HL-60 (cell line): ENCODE data around the gene TRAPPC11.

ENCODE experiments used
- DNase-seq, 2 experiments: peaks; one replicate each; pipeline ENCODE4 v3.0.0-alpha.2; 2010 to 2020; ENCODE audit warnings: low read depth in 1 of 2, low spot score in 1 of 2
- H3K27ac ChIP-seq: fragments of 250-450 bp; sonication (Bioruptor Pico); replicated peaks from 2 replicates; pipeline ENCODE4 v1.5.1; 2020; ENCODE audit warnings: mild to moderate bottlenecking, moderate library complexity
- H3K27me3 ChIP-seq: fragments of 250-450 bp; sonication (Bioruptor Pico); 2 replicates; pipeline ENCODE4 v1.5.1; 2021; ENCODE audit warnings: mild to moderate bottlenecking, moderate library complexity; ENCODE audit not compliant: insufficient read depth, poor library complexity, severe bottlenecking
- H3K4me3 ChIP-seq: replicated peaks from 2 replicates; pipeline ENCODE4 v1.5.1; 2011; ENCODE audit warnings: mild to moderate bottlenecking, control low read depth, low read length; ENCODE audit not compliant: insufficient read depth
- CTCF ChIP-seq: IDR thresholded peaks from one replicate; pipeline ENCODE4 v1.5.1; 2011; ENCODE audit warnings: low read length, control low read depth, inconsistent platforms; ENCODE audit not compliant: insufficient read depth
- GABPA ChIP-seq: IDR thresholded peaks from 2 replicates; pipeline ENCODE4 v1.6.1; 2012; ENCODE audit warnings: low read depth
- POLR2AphosphoS5 ChIP-seq: IDR thresholded peaks from 2 replicates; pipeline ENCODE4 v1.6.1; 2012; ENCODE audit warnings: low read depth
- REST ChIP-seq: IDR thresholded peaks from 2 replicates; pipeline ENCODE4 v1.6.1; 2012; ENCODE audit warnings: low read depth; ENCODE audit not compliant: insufficient replicate concordance
- SPI1 ChIP-seq: IDR thresholded peaks from 2 replicates; pipeline ENCODE4 v1.6.1; 2012; ENCODE audit warnings: low read depth, mild to moderate bottlenecking, borderline replicate concordance

The TRAPPC11 gene

GRCh38 chr4:183747931-183748670, 89.0 kb downstream of the TRAPPC11 start:
- TF ChIP-seq REST = no peak
- TF ChIP-seq POLR2AphosphoS5 = no peak
- TF ChIP-seq CTCF = no peak
- TF ChIP-seq GABPA = no peak
- TF ChIP-seq SPI1 = no peak
- Histone ChIP-seq H3K27me3 (no peaks in the 10 kb centered on the region), H3K27ac (no peak overlapping the region), H3K4me3 (no peak overlapping the region)
- no peak for DNase-seq

- Histone ChIP-seq H3K27ac (no peak overlapping the region), H3K4me3 (no peak overlapping the region), H3K27me3 (no peaks in the 10 kb centered on the region)
- no peak for DNase-seq
- TF ChIP-seq GABPA = no peak
- TF ChIP-seq REST = no peak
- no peak for TF ChIP-seq POLR2AphosphoS5
- TF ChIP-seq SPI1 = no peak
- no peak for TF ChIP-seq CTCF
Measured at GRCh38 chr4:183751106-183751505, 92.0 kb downstream of the TRAPPC11 start.

- no peak for TF ChIP-seq GABPA
- TF ChIP-seq SPI1 = no peak
- no peak for TF ChIP-seq CTCF
- no peak for TF ChIP-seq POLR2AphosphoS5
- TF ChIP-seq REST = no peak
- H3K27me3 ChIP-seq = no peaks in the 10 kb centered on the region
- no peak for DNase-seq
- H3K4me3 ChIP-seq = no peak overlapping the region
- no peak overlapping the region for H3K27ac ChIP-seq
Measured at GRCh38 chr4:183755596-183755995, 96.5 kb downstream of the TRAPPC11 start.
